CD4-positive, CD25-positive, alpha-beta regulatory T cell (primary cell): ENCODE data around the gene TRMT44. TPM values are rescaled to one million over a fixed set of nuclear protein-coding genes. Genes with fewer than 3 reads are reported as not detected.
"Not testable (repeated sequence)": the region's sequence is repeated elsewhere in the genome, so short reads cannot be mapped to it uniquely, and the experiment has no call there.

Experiments
- ATAC-seq, 2 donors: fragments of 150-1000 bp; cut with Tn5 transposase; one replicate each; pipeline ENCODE4 v1.10.0; 2021; ENCODE audit warnings: low read depth in 2 of 2, moderate number of reproducible peaks in 2 of 2, moderate library complexity in 1 of 2
- DNase-seq, 3 donors: peaks; one replicate each; pipeline versions ENCODE4 v3.0.0 to v3.0.0-alpha.2; 2012 to 2022; ENCODE audit warnings: mixed read lengths in 1 of 3
- H3K27ac ChIP-seq: one replicate; pipeline ENCODE4 v1.7.0; 2013; ENCODE audit warnings: mild to moderate bottlenecking, low read length; ENCODE audit not compliant: insufficient read depth, poor library complexity, severe bottlenecking
- H3K27me3 ChIP-seq: one replicate; pipeline ENCODE4 v1.7.0; 2013; ENCODE audit warnings: low read length; ENCODE audit not compliant: control insufficient read depth, insufficient read depth
- H3K36me3 ChIP-seq: one replicate; pipeline ENCODE4 v1.7.0; 2013; ENCODE audit warnings: mild to moderate bottlenecking, low read length, moderate library complexity; ENCODE audit not compliant: control insufficient read depth, insufficient read depth
- H3K4me1 ChIP-seq: 2 replicates; pipeline ENCODE4 v1.7.0; 2013; ENCODE audit warnings: mild to moderate bottlenecking, low read length; ENCODE audit not compliant: insufficient read depth, control insufficient read depth, poor library complexity, severe bottlenecking
- H3K4me3 ChIP-seq: one replicate; pipeline ENCODE4 v1.7.0; 2013; ENCODE audit warnings: low read depth, mild to moderate bottlenecking, low read length, moderate library complexity
- H3K9me3 ChIP-seq, 2 experiments: 1 replicate in 1 of 2; 2 replicates in 1 of 2; pipeline ENCODE4 v1.7.0; 2013; ENCODE audit warnings: low read length in 2 of 2, mild to moderate bottlenecking in 1 of 2, moderate library complexity in 1 of 2; ENCODE audit not compliant: control insufficient read depth in 2 of 2
- H3K27ac Mint-ChIP-seq, 3 donors: one replicate each; pipeline ENCODE4 v1.8.0; 2020 to 2022; ENCODE audit warnings: mild to moderate bottlenecking in 3 of 3, mixed read lengths in 3 of 3, moderate library complexity in 2 of 3
- H3K27me3 Mint-ChIP-seq: one replicate; pipeline ENCODE4 v1.8.0; 2022; ENCODE audit warnings: mild to moderate bottlenecking, mixed read lengths
- H3K36me3 Mint-ChIP-seq: one replicate; pipeline ENCODE4 v1.8.0; 2020; ENCODE audit warnings: mixed read lengths
- H3K4me1 Mint-ChIP-seq, 4 donors: one replicate each; pipeline ENCODE4 v1.8.0; 2020 to 2022; ENCODE audit warnings: mixed read lengths in 4 of 4, mild to moderate bottlenecking in 1 of 4
- H3K4me3 Mint-ChIP-seq, 4 donors: one replicate each; pipeline ENCODE4 v1.8.0; 2020 to 2022; ENCODE audit warnings: mild to moderate bottlenecking in 4 of 4, mixed read lengths in 4 of 4, moderate library complexity in 3 of 4
- H3K9me3 Mint-ChIP-seq, 7 donors: one replicate each; pipeline ENCODE4 v1.8.0; 2020 to 2022; ENCODE audit warnings: mixed read lengths in 7 of 7, mild to moderate bottlenecking in 3 of 7, moderate library complexity in 2 of 7
- polyA plus RNA-seq, 4 donors: library from polyadenylated mRNA; unstranded; fragments of 300-500 nt; fragmentation: Illumina TruSeq; gene quantifications; one replicate each; pipeline ENCODE4 v1.2.3, GENCODE V29; 2021
- total RNA-seq: library from RNA; stranded (reverse); gene quantifications from one replicate; pipeline ENCODE4 v1.2.3, GENCODE V29; 2022

Gene TRMT44
- total and polyA plus RNA-seq, 5 donors from 2014 or later, result 10.9 to 26.2 (median 15.4) TPM

DNA sequence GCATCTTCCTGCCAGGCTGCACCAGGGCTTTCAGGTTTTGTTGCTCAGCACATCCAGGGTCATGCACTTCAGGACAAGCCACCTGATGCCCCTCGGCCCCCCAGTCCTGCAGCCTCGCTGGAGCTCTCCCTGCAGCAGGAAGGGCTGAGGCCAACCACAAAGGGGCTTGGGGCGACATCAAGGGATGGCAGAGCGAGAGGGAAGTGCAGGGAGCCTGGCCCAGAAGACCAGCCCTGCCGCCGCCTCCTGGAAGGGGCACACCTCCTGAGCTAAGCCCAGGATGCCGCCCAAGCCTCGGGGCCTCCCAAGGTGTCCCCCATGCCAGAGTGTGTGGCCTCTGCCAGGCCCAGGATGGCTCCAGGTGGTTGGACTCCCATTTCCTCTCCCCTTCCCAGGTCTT, 37.1 kb downstream of the TRMT44 start:
- DNase-seq, result no peak
- no peaks in the 10 kb centered on the region for H3K36me3 ChIP-seq
- no peak overlapping the region for H3K27ac Mint-ChIP-seq
- no peak overlapping the region for H3K27ac ChIP-seq
- H3K9me3 Mint-ChIP-seq, result peaks cover 0 to 1% (median 0%) of the 10 kb centered on the region in 7 donors
- peaks cover 14% of the 10 kb centered on the region for H3K36me3 Mint-ChIP-seq
- no peaks in the 10 kb centered on the region for H3K27me3 Mint-ChIP-seq
- H3K27me3 ChIP-seq, result no peaks in the 10 kb centered on the region
- peaks cover 0 to 4% (median 1%) of the 10 kb centered on the region in 4 donors for H3K4me1 Mint-ChIP-seq
- no peak overlapping the region for H3K4me3 Mint-ChIP-seq
- no peaks in the 10 kb centered on the region for H3K9me3 ChIP-seq
- H3K4me1 ChIP-seq, result no peaks in the 10 kb centered on the region
- H3K4me3 ChIP-seq, result no peak overlapping the region
- ATAC-seq, result no peak

DNA sequence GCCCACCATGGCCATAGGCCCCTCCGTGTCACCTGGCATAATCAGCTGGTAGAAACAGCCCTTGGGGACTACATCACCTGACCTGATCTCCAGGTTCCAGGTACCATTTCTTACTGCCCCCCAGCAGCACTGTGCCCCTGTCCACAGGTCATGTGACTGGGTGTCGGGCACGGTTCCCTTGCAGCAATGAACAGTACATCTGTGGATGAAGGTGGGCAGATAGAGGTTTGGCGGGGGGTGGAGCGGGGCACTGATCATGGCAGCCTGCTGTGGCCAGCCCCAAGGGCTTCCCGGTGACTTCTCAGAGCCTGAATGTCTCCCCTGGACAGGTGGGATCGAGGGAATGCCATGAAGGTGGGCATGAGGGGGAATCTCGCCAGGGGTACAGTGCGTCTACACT, 37.8 kb downstream of the TRMT44 start:
- DNase-seq, result no peak
- no peaks in the 10 kb centered on the region for H3K27me3 ChIP-seq
- no peaks in the 10 kb centered on the region for H3K9me3 ChIP-seq
- Mint-ChIP-seq H3K27ac (no peak overlapping the region), H3K4me3 (no peak overlapping the region), H3K4me1 (peaks cover 0 to 4% (median 1%) of the 10 kb centered on the region in 4 donors), H3K36me3 (peaks cover 14% of the 10 kb centered on the region), H3K27me3 (no peaks in the 10 kb centered on the region), H3K9me3 (peaks cover 0 to 1% (median 0%) of the 10 kb centered on the region in 7 donors)
- H3K4me3 ChIP-seq, result no peak overlapping the region
- no peaks in the 10 kb centered on the region for H3K4me1 ChIP-seq
- no peak overlapping the region for H3K27ac ChIP-seq
- H3K36me3 ChIP-seq, result no peaks in the 10 kb centered on the region
- no peak for ATAC-seq

DNA sequence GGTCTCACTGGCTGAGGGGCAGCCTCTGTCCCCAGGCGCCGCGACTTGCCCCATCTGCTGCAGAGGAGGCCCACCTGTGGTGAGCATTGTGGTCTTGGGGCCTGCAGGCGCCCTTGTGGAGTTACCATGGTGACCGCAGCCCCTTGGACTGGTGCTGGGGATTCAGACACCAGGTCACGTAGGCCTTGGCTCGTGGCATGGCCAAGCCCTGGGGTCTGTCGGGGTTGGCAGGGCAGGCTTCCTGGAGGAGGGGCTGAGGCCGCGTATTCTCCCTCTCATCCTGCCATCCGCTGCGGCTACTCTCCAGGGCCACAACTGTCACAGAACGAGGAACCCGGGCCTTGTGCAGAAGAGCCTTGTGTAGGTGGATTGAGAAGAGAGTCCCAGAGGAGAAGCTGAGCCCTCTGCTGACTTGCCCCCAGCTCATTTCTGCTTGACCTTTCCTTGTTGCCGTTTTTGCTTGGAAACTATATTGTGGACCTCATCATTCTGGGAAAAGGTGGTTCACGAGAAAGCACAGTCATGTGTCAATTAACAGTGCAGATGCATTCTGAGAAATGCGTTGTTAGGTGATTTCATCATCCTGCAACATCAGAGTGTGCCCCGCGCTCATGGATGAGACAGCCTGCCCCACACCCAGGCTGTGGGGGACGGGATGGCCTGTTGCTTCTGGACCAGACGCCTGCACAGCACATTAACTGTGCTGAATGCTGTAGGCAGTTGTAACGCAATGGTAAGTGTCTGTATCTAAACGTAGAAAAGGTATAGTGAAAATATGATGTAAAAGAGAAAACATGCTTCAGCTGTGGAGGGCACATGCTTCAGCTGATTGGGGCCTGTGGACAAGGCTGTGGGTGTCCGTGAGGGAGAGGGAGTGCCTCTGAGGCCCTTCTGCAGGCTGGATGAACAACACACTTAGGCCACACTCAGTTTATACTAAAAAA, 38.5 kb downstream of the TRMT44 start:
- DNase-seq (no peak), ATAC-seq (no peak)
- H3K36me3 Mint-ChIP-seq, result peaks cover 14% of the 10 kb centered on the region
- H3K4me1 ChIP-seq, result no peaks in the 10 kb centered on the region
- H3K27me3 Mint-ChIP-seq, result no peaks in the 10 kb centered on the region
- H3K9me3 Mint-ChIP-seq, result peaks cover 0 to 1% (median 0%) of the 10 kb centered on the region in 7 donors
- H3K9me3 ChIP-seq, result no peaks in the 10 kb centered on the region
- no peak overlapping the region for H3K4me3 Mint-ChIP-seq
- peaks cover 0 to 4% (median 1%) of the 10 kb centered on the region in 4 donors for H3K4me1 Mint-ChIP-seq
- no peak overlapping the region for H3K4me3 ChIP-seq
- H3K27ac ChIP-seq, result no peak overlapping the region
- H3K36me3 ChIP-seq, result no peaks in the 10 kb centered on the region
- H3K27ac Mint-ChIP-seq, result no peak overlapping the region
- H3K27me3 ChIP-seq, result no peaks in the 10 kb centered on the region

DNA sequence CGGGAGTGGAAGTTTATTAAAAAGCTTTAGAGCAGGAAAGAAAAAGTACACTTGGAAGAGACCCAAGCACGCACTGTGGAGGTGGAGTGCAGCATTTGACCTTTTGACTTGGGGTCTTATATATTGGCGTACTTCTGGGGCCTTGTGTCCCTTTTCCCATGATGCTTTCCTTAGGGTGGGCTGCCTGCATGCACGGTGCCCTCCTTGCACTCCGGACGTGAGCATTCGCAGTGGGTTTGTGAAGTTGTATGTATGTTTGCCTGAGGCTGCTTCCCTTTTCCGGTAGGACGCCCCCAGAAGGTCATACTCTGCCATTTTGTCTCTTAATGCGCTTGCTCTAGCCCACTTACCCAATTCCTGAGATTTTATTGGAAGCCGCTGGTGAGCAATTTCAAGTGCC, 39.6 kb downstream of the TRMT44 start:
- peaks cover 0 to 4% (median 2%) of the 10 kb centered on the region in 4 donors for H3K4me1 Mint-ChIP-seq
- Histone ChIP-seq H3K9me3 (no peaks in the 10 kb centered on the region), H3K27me3 (no peaks in the 10 kb centered on the region), H3K27ac (no peak overlapping the region), H3K4me1 (no peaks in the 10 kb centered on the region), H3K4me3 (no peak overlapping the region), H3K36me3 (no peaks in the 10 kb centered on the region)
- H3K36me3 Mint-ChIP-seq, result peaks cover 14% of the 10 kb centered on the region
- H3K27ac Mint-ChIP-seq, result no peak overlapping the region
- ATAC-seq (no peak), DNase-seq (no peak)
- peaks cover 0 to 1% (median 0%) of the 10 kb centered on the region in 7 donors for H3K9me3 Mint-ChIP-seq
- H3K27me3 Mint-ChIP-seq, result no peaks in the 10 kb centered on the region
- no peak overlapping the region for H3K4me3 Mint-ChIP-seq

DNA sequence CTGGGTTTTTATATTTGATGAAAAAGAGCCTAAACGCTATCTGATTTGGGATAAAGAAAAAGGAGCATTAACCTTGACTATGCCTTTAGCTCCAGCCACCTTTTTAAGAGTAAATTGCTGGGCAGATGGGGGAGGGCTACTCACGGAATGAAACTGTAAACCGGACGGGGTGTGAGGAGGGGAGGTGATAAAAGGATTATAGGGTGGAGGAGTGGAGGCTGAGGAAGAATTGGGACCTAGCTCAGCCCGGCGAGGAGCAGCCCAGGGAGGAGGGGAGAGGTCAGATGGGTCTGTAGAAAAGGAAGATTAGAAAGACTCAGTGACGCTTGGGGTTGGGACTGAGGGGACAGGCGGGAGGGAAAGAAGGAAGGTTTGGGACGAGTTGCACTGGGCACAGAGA, 46.1 kb downstream of the TRMT44 start:
- not testable (repeated sequence) for H3K27ac ChIP-seq, H3K4me1 ChIP-seq, DNase-seq, H3K4me3 ChIP-seq, H3K27me3 ChIP-seq, H3K9me3 ChIP-seq, H3K27me3 Mint-ChIP-seq, H3K4me3 Mint-ChIP-seq, H3K9me3 Mint-ChIP-seq, H3K4me1 Mint-ChIP-seq, ATAC-seq, H3K27ac Mint-ChIP-seq, H3K36me3 ChIP-seq
- H3K36me3 Mint-ChIP-seq, result peaks cover 13% of the 10 kb centered on the region

DNA sequence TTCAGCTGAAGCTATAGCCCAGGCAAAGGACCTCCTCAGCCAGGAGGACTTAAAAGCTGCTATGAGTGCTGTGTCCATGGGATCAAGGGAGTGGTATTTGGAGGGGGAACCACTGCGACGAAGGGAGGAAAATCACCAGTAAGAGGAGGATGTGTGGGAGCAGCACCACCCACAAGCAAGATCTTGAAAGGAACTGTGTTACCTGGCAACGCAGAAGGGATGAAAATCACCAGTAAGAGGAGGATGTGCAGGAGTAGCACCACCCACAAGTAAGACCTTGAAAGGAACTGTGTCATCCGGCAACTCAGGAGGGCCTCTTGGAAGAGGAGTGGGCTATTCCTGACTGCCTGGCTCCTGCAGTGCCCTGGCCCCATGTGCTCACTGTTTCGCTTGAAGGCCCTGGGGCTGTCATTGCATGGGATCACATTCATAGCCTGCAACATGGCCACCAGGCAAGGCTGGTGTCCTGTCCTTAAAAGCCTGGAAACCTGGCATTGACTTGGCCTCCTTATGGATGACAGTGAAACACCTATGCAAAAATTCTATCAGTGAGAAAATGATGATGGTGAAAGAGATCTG, 48.3 kb downstream of the TRMT44 start:
- H3K4me3 ChIP-seq, result no peak overlapping the region
- DNase-seq (no peak), ATAC-seq (no peak)
- H3K27me3 Mint-ChIP-seq, result no peaks in the 10 kb centered on the region
- no peaks in the 10 kb centered on the region for H3K27me3 ChIP-seq
- no peaks in the 10 kb centered on the region for H3K9me3 ChIP-seq
- peaks cover 0 to 6% (median under 1%) of the 10 kb centered on the region in 4 donors for H3K4me1 Mint-ChIP-seq
- H3K4me3 Mint-ChIP-seq, result no peak overlapping the region
- peaks cover 13% of the 10 kb centered on the region for H3K36me3 Mint-ChIP-seq
- no peaks in the 10 kb centered on the region for H3K4me1 ChIP-seq
- H3K9me3 Mint-ChIP-seq, result peaks cover 0 to 4% (median 0%) of the 10 kb centered on the region in 7 donors
- H3K27ac ChIP-seq, result no peak overlapping the region
- no peak overlapping the region for H3K27ac Mint-ChIP-seq
- H3K36me3 ChIP-seq, result no peaks in the 10 kb centered on the region

DNA sequence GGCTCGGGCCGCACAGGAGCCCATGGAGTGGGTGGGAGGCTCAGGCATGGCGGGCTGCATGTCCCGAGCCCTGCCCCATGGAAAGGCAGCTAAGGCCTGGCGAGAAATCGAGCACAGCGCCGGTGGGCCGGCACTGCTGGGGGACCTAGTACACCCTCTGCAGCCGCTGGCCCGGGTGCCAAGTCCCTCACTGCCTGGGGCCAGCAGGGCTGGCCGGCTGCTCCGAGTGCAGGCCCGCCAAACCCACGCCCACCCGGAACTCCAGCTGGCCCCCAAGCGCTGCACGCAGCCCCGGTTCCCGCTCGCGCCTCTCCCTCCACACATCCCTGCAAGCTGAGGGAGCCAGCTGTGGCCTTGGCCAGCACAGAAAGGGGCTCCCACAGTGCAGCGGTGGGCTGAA, 50.9 kb downstream of the TRMT44 start:
- H3K4me1 ChIP-seq, DNase-seq, ATAC-seq, H3K27ac ChIP-seq, H3K27ac Mint-ChIP-seq, H3K27me3 Mint-ChIP-seq, H3K4me3 Mint-ChIP-seq, H3K4me1 Mint-ChIP-seq, H3K4me3 ChIP-seq, H3K27me3 ChIP-seq, H3K9me3 Mint-ChIP-seq, H3K36me3 ChIP-seq, H3K9me3 ChIP-seq: not testable (repeated sequence)
- H3K36me3 Mint-ChIP-seq, result peaks cover 13% of the 10 kb centered on the region
